ENCODE measurements around the gene XPR1.

The XPR1 gene

DNA sequence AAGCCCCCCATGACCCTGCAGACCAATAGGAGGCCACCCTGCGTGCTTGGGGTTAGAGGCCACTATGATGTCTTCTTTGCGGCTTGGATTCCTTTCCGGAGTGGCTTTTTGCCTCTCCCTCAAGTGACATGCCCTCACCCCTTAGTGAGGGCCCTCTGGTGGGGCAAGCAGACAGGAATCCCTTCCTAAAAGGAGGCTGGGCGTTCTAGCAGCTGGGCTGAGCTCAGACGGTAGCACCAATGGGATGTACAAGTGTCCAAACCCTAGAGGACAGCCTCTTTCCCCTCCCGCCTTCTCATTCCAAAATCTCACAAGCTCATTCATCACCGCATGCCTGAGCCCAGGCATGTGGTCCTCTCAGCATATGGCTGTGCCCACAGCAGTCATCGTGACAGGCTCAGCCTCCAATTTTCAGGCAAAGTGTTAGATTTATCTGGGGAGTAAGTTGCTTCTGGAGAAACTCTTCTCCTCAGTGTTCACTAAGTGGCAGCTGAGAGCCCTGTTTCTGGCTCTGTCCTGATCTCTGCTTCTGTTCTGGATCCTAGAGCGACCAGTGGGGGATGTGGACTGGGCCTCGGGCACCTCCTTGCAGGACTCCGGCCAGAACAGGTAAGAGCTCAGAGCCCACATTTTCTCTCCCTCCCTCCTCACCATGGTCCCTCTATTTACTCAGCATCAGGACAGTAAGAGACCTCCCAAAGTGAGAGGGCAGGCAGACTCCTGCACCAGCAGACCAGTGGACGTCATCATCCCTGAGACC lies 285.7 kb downstream of the XPR1 start:
- Mint-ChIP-seq H3K27me3 (ENCODE audit: low read depth) (peaks cover 23% of the 10 kb centered on the region), H3K4me3 (no peak overlapping the region), H3K27ac (no peak overlapping the region), H3K4me1 (ENCODE audit: low read depth) (peaks cover 2% of the 10 kb centered on the region), H3K36me3 (ENCODE audit: low read depth) (no peaks in the 10 kb centered on the region), H3K9me3 (no peaks in the 10 kb centered on the region)
- no peak for DNase-seq (ENCODE audit: low spot score)

DNA sequence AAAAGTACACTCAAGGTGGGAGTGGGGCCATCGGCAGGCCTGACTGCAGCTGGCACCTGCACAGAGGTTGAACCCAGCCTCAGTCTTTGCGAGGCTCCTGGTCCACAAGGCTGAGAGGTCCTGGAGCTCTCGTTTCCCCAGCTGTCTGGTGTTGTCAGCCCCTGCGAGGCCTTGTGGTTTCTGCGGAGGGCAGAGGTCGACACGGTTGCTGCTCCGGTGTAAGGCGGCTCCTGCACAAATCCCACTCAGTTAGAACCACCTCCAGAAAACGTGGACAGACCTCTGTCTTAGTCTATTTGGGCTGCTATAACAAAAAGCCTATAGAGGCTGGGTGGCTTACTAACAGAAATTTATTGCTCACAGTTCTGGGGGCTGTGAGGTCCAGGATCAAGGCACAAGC lies 286.7 kb downstream of the XPR1 start:
- H3K27me3 Mint-ChIP-seq (ENCODE audit: low read depth) = peaks cover 20% of the 10 kb centered on the region
- no peaks in the 10 kb centered on the region for H3K4me1 Mint-ChIP-seq (ENCODE audit: low read depth)
- no peak overlapping the region for H3K4me3 Mint-ChIP-seq
- no peak overlapping the region for H3K27ac Mint-ChIP-seq
- no peaks in the 10 kb centered on the region for H3K36me3 Mint-ChIP-seq (ENCODE audit: low read depth)
- H3K9me3 Mint-ChIP-seq = no peaks in the 10 kb centered on the region
- DNase-seq (ENCODE audit: low spot score) = no peak

DNA sequence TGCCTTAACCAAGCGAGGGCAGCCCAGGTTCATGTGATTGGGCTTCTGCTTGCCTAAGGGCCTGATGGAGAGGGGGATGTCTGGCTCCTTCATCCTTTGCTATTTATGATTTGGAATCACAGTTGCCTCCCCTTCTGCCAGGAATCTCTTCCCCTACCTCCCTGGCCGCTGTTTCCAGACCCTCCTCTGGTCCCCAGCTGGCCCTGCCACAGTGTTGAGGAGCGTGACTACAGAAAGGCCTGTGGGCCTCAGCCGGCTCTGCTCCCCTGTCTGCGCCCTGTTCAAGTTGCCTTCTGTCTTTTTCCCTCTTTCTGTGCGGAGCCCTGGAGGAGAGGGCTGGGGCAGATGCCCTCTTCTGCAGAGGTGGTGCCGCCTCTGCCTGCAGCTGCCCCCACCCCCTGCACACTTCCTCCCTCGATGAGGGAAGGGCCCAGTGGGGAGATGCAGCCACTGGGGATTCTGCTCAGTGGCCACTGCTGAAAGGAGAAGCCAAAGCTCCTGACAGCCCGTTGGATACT lies 287.4 kb downstream of the XPR1 start:
- no peak overlapping the region for H3K27ac Mint-ChIP-seq

DNA sequence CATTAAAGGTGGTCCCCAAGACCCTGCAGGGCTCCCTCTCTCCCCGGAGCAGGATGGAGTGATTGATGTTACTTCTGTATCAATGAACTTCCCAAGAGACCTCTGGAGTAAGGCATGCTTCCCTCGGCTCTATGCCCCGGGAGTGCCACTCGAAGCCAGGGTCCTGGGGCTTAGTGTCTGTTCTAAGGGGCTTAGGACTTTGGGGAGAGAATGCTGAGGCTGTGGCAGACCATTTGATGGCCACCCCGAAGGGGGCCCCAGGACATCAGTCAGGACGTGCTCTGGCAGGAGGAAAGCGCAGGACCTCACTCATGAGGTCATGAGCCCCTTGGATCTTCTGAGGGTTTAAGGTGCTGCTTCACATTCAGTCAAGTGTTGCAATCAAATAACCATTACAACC lies 288.4 kb downstream of the XPR1 start:
- Mint-ChIP-seq H3K4me1 (ENCODE audit: low read depth) (no peaks in the 10 kb centered on the region), H3K9me3 (no peaks in the 10 kb centered on the region), H3K27ac (no peak overlapping the region), H3K4me3 (no peak overlapping the region), H3K27me3 (ENCODE audit: low read depth) (peaks cover 6% of the 10 kb centered on the region), H3K36me3 (ENCODE audit: low read depth) (no peaks in the 10 kb centered on the region)
- no peak for DNase-seq (ENCODE audit: low spot score)

More for the DNA sequence above, 287.4 kb downstream of the XPR1 start:
- H3K9me3 Mint-ChIP-seq = no peaks in the 10 kb centered on the region
- H3K36me3 Mint-ChIP-seq (ENCODE audit: low read depth) = no peaks in the 10 kb centered on the region
- H3K4me3 Mint-ChIP-seq = no peak overlapping the region
- peaks cover 13% of the 10 kb centered on the region for H3K27me3 Mint-ChIP-seq (ENCODE audit: low read depth)
- DNase-seq (ENCODE audit: low spot score) = no peak
- H3K4me1 Mint-ChIP-seq (ENCODE audit: low read depth) = no peaks in the 10 kb centered on the region

DNA sequence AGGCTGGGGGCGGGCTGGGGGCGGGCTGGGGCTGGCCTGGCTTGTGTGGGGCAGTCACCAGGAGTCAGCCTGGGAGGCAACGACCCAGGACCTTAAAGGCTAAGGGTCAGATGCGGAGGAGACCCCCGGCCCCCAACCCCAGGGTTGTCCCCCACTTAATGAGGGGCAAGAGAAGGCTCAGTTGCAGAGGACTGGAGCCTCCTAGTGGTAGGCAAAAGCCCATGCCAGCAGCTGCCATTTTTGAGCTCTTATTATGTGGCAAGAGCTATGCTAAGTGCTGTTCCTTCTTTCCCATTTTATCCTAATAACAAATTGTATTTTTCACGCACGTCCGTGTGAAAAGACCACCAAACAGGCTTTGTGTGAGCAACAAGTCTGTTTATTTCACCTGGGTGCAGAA lies 288.9 kb downstream of the XPR1 start:
- DNase-seq (ENCODE audit: low spot score) = no peak
- Mint-ChIP-seq H3K27me3 (ENCODE audit: low read depth) (peaks cover 2% of the 10 kb centered on the region), H3K36me3 (ENCODE audit: low read depth) (no peaks in the 10 kb centered on the region), H3K9me3 (no peaks in the 10 kb centered on the region), H3K4me3 (no peak overlapping the region), H3K27ac (no peak overlapping the region), H3K4me1 (ENCODE audit: low read depth) (no peaks in the 10 kb centered on the region)

DNA sequence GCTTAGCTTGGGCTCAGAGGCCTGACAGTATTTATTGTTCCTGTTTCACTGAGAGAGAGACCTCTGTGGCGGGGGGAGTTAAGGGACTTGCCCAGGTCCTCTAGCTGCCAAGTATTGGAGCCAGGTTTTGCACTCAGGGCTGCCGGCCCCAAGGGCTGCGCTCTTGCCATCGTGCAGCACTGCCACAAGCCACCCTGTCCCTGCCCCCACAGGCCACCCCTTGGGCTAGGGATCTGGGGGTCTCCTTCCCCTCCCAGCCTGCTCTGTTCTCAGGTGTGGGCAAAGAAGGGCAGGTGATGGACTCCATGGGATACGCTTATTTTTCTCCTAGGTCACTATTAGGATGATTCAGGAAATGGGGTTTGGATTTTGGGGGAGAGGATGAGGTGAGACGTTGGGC lies 289.6 kb downstream of the XPR1 start:
- Mint-ChIP-seq H3K4me3 (no peak overlapping the region), H3K9me3 (no peaks in the 10 kb centered on the region), H3K27me3 (ENCODE audit: low read depth) (peaks cover 2% of the 10 kb centered on the region), H3K36me3 (ENCODE audit: low read depth) (no peaks in the 10 kb centered on the region), H3K4me1 (ENCODE audit: low read depth) (no peaks in the 10 kb centered on the region), H3K27ac (no peak overlapping the region)
- no peak for DNase-seq (ENCODE audit: low spot score)

DNA sequence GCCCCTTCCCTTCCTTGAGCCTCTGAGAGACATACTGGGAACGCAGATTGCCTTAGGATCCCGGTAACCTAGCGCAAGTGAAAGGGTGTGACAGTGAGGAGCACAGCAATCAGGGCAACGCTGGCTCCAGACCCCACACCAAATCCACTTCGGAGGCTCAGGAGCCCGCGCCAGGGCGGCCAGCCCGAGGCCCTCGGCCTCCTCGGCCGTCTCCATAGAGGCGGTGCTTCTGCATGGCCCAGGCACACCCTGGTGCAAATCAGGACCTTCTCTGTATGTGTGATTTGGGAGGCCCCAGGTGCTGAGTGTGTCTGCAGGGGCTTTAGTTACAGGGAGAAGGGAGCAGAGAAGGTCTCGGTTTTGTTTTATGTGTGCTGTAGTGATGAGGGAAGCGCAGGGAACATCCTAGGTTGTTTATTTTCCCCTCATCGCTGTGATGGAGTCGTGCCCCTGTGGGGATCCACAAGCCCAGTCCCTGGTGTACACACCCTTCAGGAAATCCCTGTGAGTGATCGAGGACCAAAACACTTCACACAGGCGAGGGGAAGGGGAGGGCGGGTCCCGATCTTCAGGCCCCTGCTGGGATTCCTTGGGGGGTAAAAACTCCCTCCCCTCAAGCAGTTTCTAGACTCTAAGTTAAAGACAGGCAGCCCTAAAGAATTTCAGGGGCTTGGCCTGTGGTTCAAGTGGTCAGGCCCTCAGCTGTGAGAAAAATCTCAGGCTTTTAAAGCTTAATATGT lies 290.2 kb downstream of the XPR1 start:
- no peaks in the 10 kb centered on the region for H3K4me1 Mint-ChIP-seq (ENCODE audit: low read depth)
- H3K9me3 Mint-ChIP-seq = no peaks in the 10 kb centered on the region
- no peak overlapping the region for H3K27ac Mint-ChIP-seq
- H3K4me3 Mint-ChIP-seq = no peak overlapping the region
- H3K36me3 Mint-ChIP-seq (ENCODE audit: low read depth) = no peaks in the 10 kb centered on the region
- peaks cover 2% of the 10 kb centered on the region for H3K27me3 Mint-ChIP-seq (ENCODE audit: low read depth)
- no peak for DNase-seq (ENCODE audit: low spot score)

DNA sequence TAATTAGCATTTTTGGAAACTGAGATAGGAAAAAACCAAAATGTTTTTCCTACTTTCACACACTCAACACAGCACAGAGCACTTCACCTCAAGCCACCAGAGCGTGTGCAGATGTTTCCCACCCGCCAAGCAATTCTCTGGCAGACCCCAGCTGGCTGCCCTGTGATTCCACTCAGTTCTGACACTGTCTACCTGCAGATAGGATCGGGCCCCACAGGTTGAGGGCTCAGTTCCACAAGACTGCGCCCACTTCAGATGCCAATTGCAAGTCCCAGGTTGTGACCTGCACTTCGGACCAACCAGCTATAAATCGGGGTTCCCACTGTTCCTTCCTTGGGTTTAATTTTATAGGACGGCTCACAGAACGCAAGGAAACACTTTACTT lies 290.8 kb downstream of the XPR1 start:
- Mint-ChIP-seq H3K27ac (no peak overlapping the region), H3K36me3 (ENCODE audit: low read depth) (no peaks in the 10 kb centered on the region), H3K4me1 (ENCODE audit: low read depth) (no peaks in the 10 kb centered on the region), H3K9me3 (no peaks in the 10 kb centered on the region), H3K4me3 (no peak overlapping the region), H3K27me3 (ENCODE audit: low read depth) (peaks cover 2% of the 10 kb centered on the region)
- DNase-seq (ENCODE audit: low spot score) = no peak

DNA sequence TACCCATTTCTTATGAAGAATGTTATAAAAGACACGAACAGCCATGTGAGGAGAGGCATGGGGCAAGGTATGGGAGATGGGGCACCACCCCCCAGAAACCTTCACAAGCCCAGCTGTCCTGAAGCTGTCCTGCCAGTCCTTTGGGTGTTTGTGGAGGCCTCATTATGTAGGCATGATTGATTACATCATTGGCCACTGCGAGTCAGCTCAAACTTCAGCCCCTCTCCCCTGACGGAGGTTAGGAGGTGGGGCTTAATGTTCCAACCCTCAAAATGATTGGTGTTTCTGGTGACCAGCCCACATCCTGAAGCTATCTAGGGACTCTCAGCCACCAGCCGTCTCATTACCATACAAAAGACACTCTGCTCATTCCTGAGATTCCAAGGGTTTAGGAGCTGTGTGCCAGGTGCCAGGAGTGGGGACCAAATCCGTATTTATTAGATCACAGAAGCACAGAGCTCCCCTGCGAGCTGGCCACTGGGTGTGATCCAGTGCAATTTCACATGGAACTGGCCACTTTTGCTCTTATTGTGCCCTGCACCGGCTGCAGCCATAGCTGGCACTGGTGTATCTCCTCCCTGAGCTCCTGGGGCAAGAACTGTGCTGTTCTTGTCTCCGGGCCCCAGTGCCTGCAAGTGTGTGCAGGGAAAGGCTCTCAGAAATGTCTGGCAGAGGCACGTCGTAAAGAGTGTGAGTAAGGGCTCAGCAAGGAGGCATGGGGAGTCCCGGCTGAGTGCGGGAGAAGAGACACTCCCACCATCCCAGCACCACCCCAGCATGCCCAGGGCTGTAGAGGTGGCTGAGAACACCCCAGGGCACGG lies 291.4 kb downstream of the XPR1 start:
- no peak for DNase-seq (ENCODE audit: low spot score)
- H3K27me3 Mint-ChIP-seq (ENCODE audit: low read depth) = no peaks in the 10 kb centered on the region
- H3K9me3 Mint-ChIP-seq = no peaks in the 10 kb centered on the region
- no peak overlapping the region for H3K4me3 Mint-ChIP-seq
- no peaks in the 10 kb centered on the region for H3K4me1 Mint-ChIP-seq (ENCODE audit: low read depth)
- H3K36me3 Mint-ChIP-seq (ENCODE audit: low read depth) = no peaks in the 10 kb centered on the region
- H3K27ac Mint-ChIP-seq = no peak overlapping the region

DNA sequence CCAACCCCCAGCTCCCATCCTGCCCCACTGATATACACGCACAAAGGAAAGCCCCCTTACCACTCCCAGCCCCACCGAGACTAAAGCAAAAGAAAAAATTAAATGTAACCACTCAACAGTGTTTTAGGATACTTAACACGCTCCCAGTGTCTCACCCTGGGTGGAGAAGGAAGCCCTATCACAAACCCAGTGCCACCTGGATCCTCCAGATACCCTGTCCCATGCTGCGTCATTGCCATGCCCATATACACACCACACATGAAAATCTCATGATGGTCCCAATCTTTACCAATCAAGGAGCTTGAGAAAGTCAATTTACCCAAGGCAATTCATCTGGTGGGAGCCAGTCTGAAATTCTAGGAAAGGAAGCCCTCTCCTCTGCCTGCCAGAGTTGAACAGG lies 292.1 kb downstream of the XPR1 start:
- no peaks in the 10 kb centered on the region for H3K36me3 Mint-ChIP-seq (ENCODE audit: low read depth)
- H3K4me1 Mint-ChIP-seq (ENCODE audit: low read depth) = no peaks in the 10 kb centered on the region
- H3K9me3 Mint-ChIP-seq = no peaks in the 10 kb centered on the region
- no peak overlapping the region for H3K27ac Mint-ChIP-seq
- no peak for DNase-seq (ENCODE audit: low spot score)
- no peaks in the 10 kb centered on the region for H3K27me3 Mint-ChIP-seq (ENCODE audit: low read depth)
- no peak overlapping the region for H3K4me3 Mint-ChIP-seq

DNA sequence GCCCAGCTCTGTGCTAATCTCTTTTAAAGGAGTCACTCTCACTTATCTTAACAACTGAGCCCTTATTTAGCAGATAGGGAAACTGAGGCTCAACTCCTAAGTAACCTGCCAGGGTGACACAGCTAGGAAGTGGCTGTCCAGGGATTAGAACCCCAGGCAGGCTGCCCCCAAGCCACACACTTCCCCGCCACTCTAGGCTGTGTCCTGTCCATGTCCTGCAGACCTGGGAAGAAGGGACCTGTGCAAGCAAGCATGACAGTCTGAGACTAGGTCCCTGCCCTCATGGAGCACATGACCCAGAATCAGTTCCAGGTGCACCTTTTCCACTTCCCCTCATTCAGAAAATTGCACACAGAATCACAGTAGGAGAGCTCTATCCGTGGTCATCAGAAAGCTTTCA lies 293.1 kb downstream of the XPR1 start:
- no peak for DNase-seq (ENCODE audit: low spot score)
- Mint-ChIP-seq H3K27ac (no peak overlapping the region), H3K4me3 (no peak overlapping the region), H3K36me3 (ENCODE audit: low read depth) (no peaks in the 10 kb centered on the region), H3K27me3 (ENCODE audit: low read depth) (no peaks in the 10 kb centered on the region), H3K4me1 (ENCODE audit: low read depth) (no peaks in the 10 kb centered on the region), H3K9me3 (no peaks in the 10 kb centered on the region)

DNA sequence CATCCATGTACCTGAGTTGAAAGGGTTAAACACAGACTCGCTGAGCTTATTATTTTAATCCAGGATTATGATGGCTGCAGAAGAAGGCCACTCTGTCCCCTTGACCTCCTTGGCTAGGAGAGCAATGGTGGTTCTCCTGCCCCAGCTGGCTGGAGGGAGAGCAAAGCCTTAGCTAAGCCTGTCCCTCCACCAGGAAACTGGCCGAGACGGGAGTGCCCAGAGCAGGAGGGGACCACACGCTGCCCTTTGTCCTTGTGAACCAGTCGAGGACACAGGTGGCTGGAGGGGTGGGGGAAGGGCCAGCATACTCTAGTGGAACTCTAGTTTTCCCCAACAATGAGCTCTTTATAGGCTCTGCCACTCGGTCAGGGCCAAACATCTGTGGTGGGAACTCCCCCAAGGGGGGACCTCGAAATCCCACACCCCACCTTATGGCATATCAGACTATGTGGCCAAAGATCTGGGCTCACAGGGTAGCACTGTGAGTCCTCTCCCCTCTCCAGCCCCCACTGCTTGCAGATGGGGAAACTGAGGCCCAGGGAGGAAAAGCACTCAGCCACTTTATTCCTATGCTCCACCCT lies 293.7 kb downstream of the XPR1 start:
- no peaks in the 10 kb centered on the region for H3K27me3 Mint-ChIP-seq (ENCODE audit: low read depth)
- H3K4me1 Mint-ChIP-seq (ENCODE audit: low read depth) = no peaks in the 10 kb centered on the region
- H3K36me3 Mint-ChIP-seq (ENCODE audit: low read depth) = no peaks in the 10 kb centered on the region
- no peak for DNase-seq (ENCODE audit: low spot score)
- H3K4me3 Mint-ChIP-seq = no peak overlapping the region
- no peak overlapping the region for H3K27ac Mint-ChIP-seq
- no peaks in the 10 kb centered on the region for H3K9me3 Mint-ChIP-seq

DNA sequence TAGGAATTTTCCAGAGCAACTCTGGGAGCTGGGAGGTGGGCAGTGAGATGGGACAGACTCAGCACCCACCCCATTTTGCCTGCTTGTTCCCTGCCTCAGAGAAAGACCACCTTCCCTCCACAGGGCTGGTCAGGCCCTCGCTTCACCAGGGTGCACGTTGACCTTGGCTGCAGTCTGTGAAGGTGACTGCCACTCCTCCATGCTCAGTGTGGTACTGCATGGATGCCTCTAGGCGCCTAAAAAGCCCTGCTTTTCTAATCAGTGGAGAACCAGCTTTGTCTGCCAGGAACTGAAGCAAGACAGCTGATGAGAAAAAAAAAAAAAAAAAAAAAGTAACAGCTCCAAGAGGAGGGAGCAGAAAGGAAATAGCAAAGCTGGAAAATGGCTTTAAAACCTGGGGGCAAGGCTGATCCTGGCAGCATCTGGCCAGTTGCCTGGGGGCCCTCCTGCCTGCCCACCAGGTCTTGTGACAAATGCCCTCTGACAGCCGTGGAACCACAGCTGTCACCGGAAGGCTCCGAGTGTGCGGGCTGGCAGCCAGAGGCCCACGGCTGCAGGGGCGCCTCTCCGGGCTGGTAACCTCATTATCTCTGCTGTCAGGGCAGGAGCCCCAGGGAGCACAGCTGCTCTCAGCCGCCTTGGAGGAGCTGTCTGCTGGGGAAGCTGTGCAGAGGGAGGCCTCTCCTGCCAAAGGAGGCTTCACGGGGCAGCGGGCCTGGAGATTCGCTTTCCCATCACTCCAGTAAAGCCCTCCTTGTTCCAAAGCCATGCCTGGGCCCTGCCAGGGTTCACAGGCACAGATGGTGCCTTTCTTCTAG lies 294.6 kb downstream of the XPR1 start:
- Mint-ChIP-seq H3K4me3 (no peak overlapping the region), H3K9me3 (no peaks in the 10 kb centered on the region), H3K4me1 (ENCODE audit: low read depth) (no peaks in the 10 kb centered on the region), H3K27ac (no peak overlapping the region), H3K36me3 (ENCODE audit: low read depth) (no peaks in the 10 kb centered on the region), H3K27me3 (ENCODE audit: low read depth) (no peaks in the 10 kb centered on the region)
- DNase-seq (ENCODE audit: low spot score) = no peak
